HL-60 (cell line): ENCODE data around the gene VPS13D.

Experiments
- DNase-seq, 2 experiments: peaks; one replicate each; pipeline ENCODE4 v3.0.0-alpha.2; 2010 to 2020; ENCODE audit warnings: low read depth in 1 of 2, low spot score in 1 of 2
- H3K27ac ChIP-seq: fragments of 250-450 bp; sonication (Bioruptor Pico); replicated peaks from 2 replicates; pipeline ENCODE4 v1.5.1; 2020; ENCODE audit warnings: mild to moderate bottlenecking, moderate library complexity
- H3K27me3 ChIP-seq: fragments of 250-450 bp; sonication (Bioruptor Pico); 2 replicates; pipeline ENCODE4 v1.5.1; 2021; ENCODE audit warnings: mild to moderate bottlenecking, moderate library complexity; ENCODE audit not compliant: insufficient read depth, poor library complexity, severe bottlenecking
- H3K4me3 ChIP-seq: replicated peaks from 2 replicates; pipeline ENCODE4 v1.5.1; 2011; ENCODE audit warnings: mild to moderate bottlenecking, control low read depth, low read length; ENCODE audit not compliant: insufficient read depth
- GABPA ChIP-seq: IDR thresholded peaks from 2 replicates; pipeline ENCODE4 v1.6.1; 2012; ENCODE audit warnings: low read depth
- POLR2AphosphoS5 ChIP-seq: IDR thresholded peaks from 2 replicates; pipeline ENCODE4 v1.6.1; 2012; ENCODE audit warnings: low read depth
- REST ChIP-seq: IDR thresholded peaks from 2 replicates; pipeline ENCODE4 v1.6.1; 2012; ENCODE audit warnings: low read depth; ENCODE audit not compliant: insufficient replicate concordance
- SPI1 ChIP-seq: IDR thresholded peaks from 2 replicates; pipeline ENCODE4 v1.6.1; 2012; ENCODE audit warnings: low read depth, mild to moderate bottlenecking, borderline replicate concordance
- TF ChIP-seq, protein P1 (sequence below): IDR thresholded peaks from one replicate; pipeline ENCODE4 v1.5.1; 2011; ENCODE audit warnings: low read length, control low read depth, inconsistent platforms; ENCODE audit not compliant: insufficient read depth

The VPS13D gene

DNA sequence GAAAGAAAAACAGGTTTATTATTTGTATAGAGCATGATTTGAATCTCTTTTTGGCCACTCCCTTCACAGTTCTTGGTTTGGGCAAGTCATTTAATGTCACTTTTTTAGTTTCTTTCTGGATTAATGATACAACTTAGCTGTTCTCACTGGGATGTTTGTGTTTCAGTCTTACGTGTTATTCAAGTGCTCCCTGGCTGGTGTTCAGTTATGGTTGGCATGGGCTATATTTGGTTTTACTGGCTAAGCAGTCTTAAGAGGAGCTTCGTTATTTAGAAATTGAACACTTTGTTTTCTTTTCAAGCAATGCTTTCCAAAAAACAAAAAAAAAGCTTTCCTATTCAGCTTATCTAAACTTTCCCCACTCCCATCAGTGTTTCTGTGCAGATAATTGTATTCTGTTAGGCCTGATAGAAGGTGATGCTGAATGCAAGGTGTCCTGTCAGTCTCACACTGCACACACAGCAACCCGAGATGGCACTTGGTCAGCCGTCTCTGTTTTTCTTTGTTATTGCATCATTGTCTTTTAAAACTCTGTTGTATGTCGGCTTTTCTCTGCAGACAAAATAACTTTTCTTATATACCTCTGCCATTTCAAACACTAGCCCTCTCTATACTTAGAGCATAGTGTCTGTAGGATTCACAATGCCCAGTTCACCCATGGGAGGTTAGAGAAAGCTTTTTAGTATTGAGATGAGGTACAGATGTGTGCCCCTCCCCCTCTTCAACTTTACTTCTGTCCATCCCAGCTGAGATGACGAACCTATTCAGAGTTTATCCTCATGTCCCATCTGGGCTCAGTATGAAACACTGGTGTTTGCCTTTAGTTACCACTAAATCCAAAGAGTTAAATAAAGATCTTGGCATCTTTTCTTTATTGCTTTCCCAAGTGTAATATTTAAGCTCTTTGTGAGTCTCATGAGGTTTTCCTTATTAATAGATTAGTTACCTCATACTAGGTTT lies 80.2 kb downstream of the VPS13D start:
- TF ChIP-seq POLR2AphosphoS5, result no peak
- TF ChIP-seq GABPA, result no peak
- no peak for TF ChIP-seq REST
- no peak for TF ChIP-seq SPI1
- TF ChIP-seq, protein P1, sequence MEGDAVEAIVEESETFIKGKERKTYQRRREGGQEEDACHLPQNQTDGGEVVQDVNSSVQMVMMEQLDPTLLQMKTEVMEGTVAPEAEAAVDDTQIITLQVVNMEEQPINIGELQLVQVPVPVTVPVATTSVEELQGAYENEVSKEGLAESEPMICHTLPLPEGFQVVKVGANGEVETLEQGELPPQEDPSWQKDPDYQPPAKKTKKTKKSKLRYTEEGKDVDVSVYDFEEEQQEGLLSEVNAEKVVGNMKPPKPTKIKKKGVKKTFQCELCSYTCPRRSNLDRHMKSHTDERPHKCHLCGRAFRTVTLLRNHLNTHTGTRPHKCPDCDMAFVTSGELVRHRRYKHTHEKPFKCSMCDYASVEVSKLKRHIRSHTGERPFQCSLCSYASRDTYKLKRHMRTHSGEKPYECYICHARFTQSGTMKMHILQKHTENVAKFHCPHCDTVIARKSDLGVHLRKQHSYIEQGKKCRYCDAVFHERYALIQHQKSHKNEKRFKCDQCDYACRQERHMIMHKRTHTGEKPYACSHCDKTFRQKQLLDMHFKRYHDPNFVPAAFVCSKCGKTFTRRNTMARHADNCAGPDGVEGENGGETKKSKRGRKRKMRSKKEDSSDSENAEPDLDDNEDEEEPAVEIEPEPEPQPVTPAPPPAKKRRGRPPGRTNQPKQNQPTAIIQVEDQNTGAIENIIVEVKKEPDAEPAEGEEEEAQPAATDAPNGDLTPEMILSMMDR, result no peak
- Histone ChIP-seq H3K4me3 (no peak overlapping the region), H3K27ac (no peak overlapping the region), H3K27me3 (no peaks in the 10 kb centered on the region)
- no peak for DNase-seq

GRCh38 chr1:12314333-12314903 lies 84.6 kb downstream of the VPS13D start:
- Histone ChIP-seq H3K4me3 (no peak overlapping the region), H3K27me3 (no peaks in the 10 kb centered on the region), H3K27ac (no peak overlapping the region)
- DNase-seq, result no peak
- no peak for TF ChIP-seq SPI1
- TF ChIP-seq GABPA, result no peak
- no peak for TF ChIP-seq POLR2AphosphoS5
- TF ChIP-seq, protein P1, result no peak
- no peak for TF ChIP-seq REST

DNA sequence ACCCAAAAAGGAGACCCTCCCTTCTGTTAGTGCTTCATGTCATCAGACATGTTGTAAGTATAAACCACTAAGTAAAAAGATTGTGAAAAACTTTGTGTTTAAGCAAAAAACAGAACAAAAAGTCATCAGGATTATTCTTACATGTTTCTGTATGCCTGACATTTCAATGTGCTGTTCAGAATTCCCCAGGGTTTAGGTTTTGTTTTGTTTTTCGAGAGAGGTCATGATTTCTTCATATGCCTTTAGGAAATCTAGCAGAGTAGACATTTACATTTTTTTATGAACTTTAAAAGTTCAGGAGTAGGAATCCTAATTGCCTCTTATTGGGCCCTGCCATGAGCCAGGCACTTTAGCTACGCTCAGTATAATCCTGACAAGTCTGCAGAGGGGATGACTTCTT lies 85.3 kb downstream of the VPS13D start:
- H3K27ac ChIP-seq, result no peak overlapping the region
- H3K27me3 ChIP-seq, result no peaks in the 10 kb centered on the region
- H3K4me3 ChIP-seq, result no peak overlapping the region
- TF ChIP-seq SPI1, result no peak
- no peak for TF ChIP-seq REST
- TF ChIP-seq POLR2AphosphoS5, result no peak
- TF ChIP-seq, protein P1, result no peak
- TF ChIP-seq GABPA, result no peak
- no peak for DNase-seq
